NT2/D1 (cell line): Measurements from ENCODE around the gene GIT2.

Experiments used
- DNase-seq: peaks from one replicate; pipeline ENCODE4 v3.0.0-alpha.2; 2011; ENCODE audit warnings: low read depth, low spot score
- H3K27me3 ChIP-seq: 2 replicates; pipeline ENCODE4 v1.6.0; 2011; ENCODE audit warnings: mild to moderate bottlenecking; ENCODE audit not compliant: insufficient read length, insufficient read depth
- H3K36me3 ChIP-seq: 2 replicates; pipeline ENCODE4 v1.6.1; 2011; ENCODE audit warnings: mild to moderate bottlenecking, low read length, mixed read lengths; ENCODE audit not compliant: insufficient read depth, insufficient read length
- H3K4me1 ChIP-seq: 2 replicates; pipeline ENCODE4 v1.5.1; 2011; ENCODE audit not compliant: insufficient read depth, insufficient read length
- H3K4me3 ChIP-seq: 2 replicates; pipeline ENCODE4 v1.5.1; 2011; ENCODE audit warnings: low read depth; ENCODE audit not compliant: insufficient read length
- H3K9ac ChIP-seq: 2 replicates; pipeline ENCODE4 v1.6.0; 2011; ENCODE audit warnings: low read depth; ENCODE audit not compliant: insufficient read length
- H3K9me3 ChIP-seq: 2 replicates; pipeline ENCODE4 v1.5.1; 2011; ENCODE audit warnings: mild to moderate bottlenecking, low read length; ENCODE audit not compliant: insufficient read depth
- SUZ12 ChIP-seq: IDR thresholded peaks from 2 replicates; pipeline ENCODE4 v1.6.1; 2011; ENCODE audit not compliant: insufficient read length, insufficient read depth; ENCODE audit errors: extremely low read depth
- YY1 ChIP-seq: IDR thresholded peaks from 2 replicates; pipeline ENCODE4 v1.6.1; 2011; ENCODE audit not compliant: insufficient read length, insufficient read depth
- ZNF274 ChIP-seq: IDR thresholded peaks from 2 replicates; pipeline ENCODE4 v1.6.1; 2011; ENCODE audit warnings: mild to moderate bottlenecking, low read depth, low read length

The GIT2 gene, protein sequence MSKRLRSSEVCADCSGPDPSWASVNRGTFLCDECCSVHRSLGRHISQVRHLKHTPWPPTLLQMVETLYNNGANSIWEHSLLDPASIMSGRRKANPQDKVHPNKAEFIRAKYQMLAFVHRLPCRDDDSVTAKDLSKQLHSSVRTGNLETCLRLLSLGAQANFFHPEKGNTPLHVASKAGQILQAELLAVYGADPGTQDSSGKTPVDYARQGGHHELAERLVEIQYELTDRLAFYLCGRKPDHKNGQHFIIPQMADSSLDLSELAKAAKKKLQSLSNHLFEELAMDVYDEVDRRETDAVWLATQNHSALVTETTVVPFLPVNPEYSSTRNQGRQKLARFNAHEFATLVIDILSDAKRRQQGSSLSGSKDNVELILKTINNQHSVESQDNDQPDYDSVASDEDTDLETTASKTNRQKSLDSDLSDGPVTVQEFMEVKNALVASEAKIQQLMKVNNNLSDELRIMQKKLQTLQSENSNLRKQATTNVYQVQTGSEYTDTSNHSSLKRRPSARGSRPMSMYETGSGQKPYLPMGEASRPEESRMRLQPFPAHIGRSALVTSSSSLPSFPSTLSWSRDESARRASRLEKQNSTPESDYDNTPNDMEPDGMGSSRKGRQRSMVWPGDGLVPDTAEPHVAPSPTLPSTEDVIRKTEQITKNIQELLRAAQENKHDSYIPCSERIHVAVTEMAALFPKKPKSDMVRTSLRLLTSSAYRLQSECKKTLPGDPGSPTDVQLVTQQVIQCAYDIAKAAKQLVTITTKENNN

DNA sequence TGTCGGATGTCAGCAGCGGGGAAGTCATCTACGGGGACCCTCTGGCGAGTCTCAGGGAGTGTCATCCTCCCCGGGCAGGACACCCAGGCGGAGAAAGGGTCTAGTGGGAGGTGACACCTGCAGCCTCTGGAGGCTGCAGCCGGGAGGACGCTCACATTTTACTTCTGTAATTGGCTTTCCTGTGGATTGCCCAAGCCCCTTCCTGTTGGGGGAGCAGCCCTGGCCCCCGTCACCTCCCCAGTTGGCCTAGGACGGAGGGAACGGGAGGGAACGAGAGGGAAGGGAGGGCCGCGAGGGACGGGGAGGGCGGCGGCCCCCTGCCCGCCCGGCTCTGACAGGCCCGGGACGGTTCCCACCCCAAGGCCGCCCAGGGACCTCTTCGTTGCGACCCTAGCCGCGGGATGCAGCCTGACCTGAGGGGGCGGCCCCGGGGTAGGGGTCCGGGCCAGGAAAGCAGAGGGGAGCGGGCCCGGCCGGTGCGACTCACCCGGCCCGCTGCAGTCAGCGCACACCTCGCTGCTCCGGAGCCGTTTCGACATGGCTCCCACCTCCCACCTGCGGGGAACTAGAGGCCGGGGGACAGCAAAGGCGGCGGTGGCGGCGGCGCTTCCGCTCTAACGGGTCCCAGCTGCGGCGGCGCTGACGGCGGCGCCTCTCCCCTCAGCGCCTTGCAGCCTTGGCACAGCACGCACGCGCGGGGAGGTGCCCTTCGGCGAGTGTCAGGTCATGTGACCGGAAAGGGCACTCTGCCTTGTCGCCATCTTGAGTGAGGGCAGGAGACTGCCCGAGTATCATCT lies at the start of gene GIT2:
GIT2 (minus strand) TSS at position 683 of the 797 bp plus-strand sequence; CDS start at position 539, 144 bp downstream.
- H3K36me3 ChIP-seq = peaks cover 4% of the 10 kb centered on the region
- no peaks in the 10 kb centered on the region for H3K4me1 ChIP-seq
- peak; percentile 94 for DNase-seq
- H3K4me3 ChIP-seq = peak within 1 kb of the TSS; percentile 86
- H3K9me3 ChIP-seq = no peaks in the 10 kb centered on the region
- H3K27me3 ChIP-seq = peaks cover 15% of the 10 kb centered on the region
- peak; percentile 97 for TF ChIP-seq YY1
- TF ChIP-seq SUZ12 = no peak
- H3K9ac ChIP-seq = peak within 1 kb of the TSS; percentile 91

DNA sequence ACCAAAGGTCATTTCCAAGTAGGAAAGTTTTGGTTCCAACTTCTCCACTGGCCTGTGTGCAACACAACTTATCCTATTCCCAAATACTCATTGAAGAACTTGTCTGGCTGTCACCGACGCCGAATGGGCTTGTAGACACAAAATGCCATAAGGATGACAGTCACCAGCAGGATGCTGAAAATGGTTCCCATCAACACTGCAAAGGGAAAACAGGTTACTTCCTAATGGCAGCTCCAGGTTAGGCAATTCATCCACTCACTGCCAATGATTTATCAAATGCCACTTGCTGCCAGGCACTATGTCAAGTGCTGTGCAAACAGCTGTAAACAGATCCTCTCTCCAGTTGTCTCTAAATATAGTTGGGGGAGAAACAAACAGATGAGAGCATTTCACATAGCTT lies 46.1 kb upstream of the GIT2 start:
- no peak overlapping the region for H3K9ac ChIP-seq
- no peaks in the 10 kb centered on the region for H3K9me3 ChIP-seq

DNA sequence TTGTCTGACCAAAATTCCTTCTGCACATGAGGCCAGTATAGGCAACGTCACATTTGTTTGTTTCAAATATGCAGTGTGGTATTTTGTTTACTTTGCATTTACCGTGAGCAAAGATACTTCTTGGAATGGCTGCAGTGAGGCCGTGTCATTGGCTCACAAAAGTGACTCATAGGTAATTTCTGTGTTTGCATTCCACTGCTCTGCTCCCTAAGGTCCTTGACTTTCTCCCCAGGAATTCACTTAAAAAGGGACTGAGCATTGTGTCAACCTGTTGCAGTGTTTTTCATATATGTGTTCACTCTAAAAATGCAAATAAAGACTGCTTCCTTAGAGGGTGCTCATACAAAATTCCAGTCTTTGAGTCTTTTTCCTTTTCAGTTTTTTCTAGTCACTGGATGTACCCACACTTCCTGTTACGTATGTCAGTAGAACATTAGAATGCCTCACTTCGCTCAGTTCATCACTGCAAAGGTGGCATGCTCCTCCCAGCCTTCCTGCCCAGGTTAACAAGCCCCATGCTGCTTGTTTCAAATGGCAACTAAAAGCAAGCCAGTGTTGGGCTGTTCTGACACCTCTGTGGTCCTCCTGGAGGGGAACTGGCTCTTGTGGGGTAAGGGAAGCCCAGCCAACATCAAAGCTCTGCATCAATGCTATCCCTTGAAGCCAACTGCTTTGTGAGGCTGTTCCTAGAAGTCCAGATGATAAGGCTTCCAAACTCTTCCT lies 43.1 kb upstream of the GIT2 start:
- DNase-seq = no peak

More for the DNA sequence above, 46.1 kb upstream of the GIT2 start:
- no peak for TF ChIP-seq ZNF274
- TF ChIP-seq YY1 = no peak
- TF ChIP-seq SUZ12 = no peak
- DNase-seq = no peak
- Histone ChIP-seq H3K4me3 (no peak overlapping the region), H3K36me3 (peaks cover 44% of the 10 kb centered on the region), H3K4me1 (peaks cover 3% of the 10 kb centered on the region), H3K27me3 (no peaks in the 10 kb centered on the region)

DNA sequence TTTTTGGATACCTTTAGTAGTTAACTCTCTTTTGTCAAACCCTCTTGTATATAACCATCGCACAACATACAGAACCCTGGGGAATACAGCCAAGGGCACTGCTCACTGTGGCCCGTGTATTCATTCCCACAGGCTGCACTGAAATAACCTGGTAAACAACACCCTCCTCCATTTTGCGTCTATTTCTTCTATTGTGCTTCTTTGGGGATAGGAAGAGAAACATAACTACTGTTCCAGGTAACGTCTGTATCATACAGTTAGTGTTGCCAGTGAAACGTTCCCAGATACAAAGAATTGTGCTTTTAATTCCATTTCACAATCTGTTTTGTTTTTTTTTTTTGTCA lies 42.5 kb upstream of the GIT2 start:
- H3K36me3 ChIP-seq = peaks cover 55% of the 10 kb centered on the region
- DNase-seq = no peak
- H3K9ac ChIP-seq = no peak overlapping the region
- H3K27me3 ChIP-seq = no peaks in the 10 kb centered on the region
- no peak overlapping the region for H3K4me3 ChIP-seq
- TF ChIP-seq SUZ12 (no peak), ZNF274 (no peak), YY1 (no peak)
- peaks cover 3% of the 10 kb centered on the region for H3K4me1 ChIP-seq
- H3K9me3 ChIP-seq = no peaks in the 10 kb centered on the region

More for the DNA sequence above, 43.1 kb upstream of the GIT2 start:
- Histone ChIP-seq H3K9ac (no peak overlapping the region), H3K4me3 (no peak overlapping the region), H3K27me3 (no peaks in the 10 kb centered on the region), H3K36me3 (peaks cover 54% of the 10 kb centered on the region), H3K9me3 (no peaks in the 10 kb centered on the region), H3K4me1 (peaks cover 3% of the 10 kb centered on the region)
- no peak for TF ChIP-seq ZNF274
- no peak for TF ChIP-seq YY1
- TF ChIP-seq SUZ12 = no peak

DNA sequence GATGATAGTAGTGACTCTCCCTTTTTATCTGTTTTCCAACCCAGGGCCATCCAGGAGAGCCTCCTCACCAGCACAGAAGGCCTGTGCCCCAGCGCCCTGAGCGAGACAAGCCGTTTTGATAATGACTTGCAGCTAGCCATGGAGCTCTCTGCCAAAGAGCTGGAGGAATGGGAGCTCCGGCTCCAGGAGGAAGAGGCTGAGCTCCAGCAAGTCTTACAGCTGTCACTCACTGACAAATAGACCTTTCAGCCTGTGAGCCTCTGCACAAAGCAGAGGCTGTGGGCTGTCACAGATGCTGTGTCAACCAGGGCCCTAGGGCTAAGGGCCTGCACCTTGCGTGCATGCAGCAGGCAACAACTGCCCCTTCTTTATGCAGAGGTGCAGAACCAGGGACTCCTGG lies 41.1 kb upstream of the GIT2 start:
- no peak for DNase-seq
- no peak overlapping the region for H3K4me3 ChIP-seq
- H3K36me3 ChIP-seq = peaks cover 53% of the 10 kb centered on the region
- no peaks in the 10 kb centered on the region for H3K9me3 ChIP-seq
- TF ChIP-seq YY1 (no peak), ZNF274 (no peak), SUZ12 (no peak)
- peaks cover 3% of the 10 kb centered on the region for H3K4me1 ChIP-seq
- H3K27me3 ChIP-seq = no peaks in the 10 kb centered on the region
- no peak overlapping the region for H3K9ac ChIP-seq

DNA sequence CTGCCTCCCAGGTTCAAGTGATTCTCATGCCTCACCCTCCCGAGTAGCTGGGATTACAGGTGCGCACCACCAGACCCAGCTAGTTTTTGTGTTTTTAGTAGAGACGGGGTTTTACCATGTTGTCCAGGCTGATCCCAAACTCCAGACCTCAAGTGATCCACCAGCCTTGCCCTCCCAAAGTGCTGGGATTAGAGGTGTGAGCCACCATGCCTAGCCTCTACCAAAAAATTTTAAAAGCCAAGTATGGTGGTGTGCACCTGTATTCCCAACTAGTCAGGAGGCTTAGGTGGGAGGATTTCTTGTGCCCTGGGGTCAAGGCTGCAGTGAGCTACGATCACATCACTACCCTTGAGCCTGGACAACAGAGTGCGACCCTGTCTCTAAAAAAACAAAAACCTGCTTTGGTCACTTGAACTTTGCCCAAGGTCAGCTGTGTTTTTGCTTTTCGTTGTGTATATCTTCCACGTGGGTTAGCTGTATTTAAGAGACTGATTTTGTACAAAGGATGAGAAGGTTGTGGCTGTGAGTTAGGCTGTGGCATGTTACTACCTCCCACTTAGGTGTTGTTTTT lies 39.5 kb upstream of the GIT2 start:
- TF ChIP-seq YY1 = no peak
- TF ChIP-seq ZNF274 = no peak
- no peak for TF ChIP-seq SUZ12
- peaks cover 48% of the 10 kb centered on the region for H3K36me3 ChIP-seq

More for the DNA sequence above, 39.5 kb upstream of the GIT2 start:
- H3K4me1 ChIP-seq = peaks cover 3% of the 10 kb centered on the region
- no peak overlapping the region for H3K4me3 ChIP-seq
- no peak for DNase-seq
- no peaks in the 10 kb centered on the region for H3K27me3 ChIP-seq
- no peaks in the 10 kb centered on the region for H3K9me3 ChIP-seq
- no peak overlapping the region for H3K9ac ChIP-seq
